ENCODE results near the gene CDC37. TPM values are rescaled to one million over a fixed set of nuclear protein-coding genes. Genes with fewer than 3 reads are reported as not detected.

Gene CDC37
- total RNA-seq, 1 experiment from 2014 or later = 260 TPM

- POLR2A ChIA-PET = interaction anchor here (0.5 to 1.8 kb wide), 3 partner anchors 10 to 132 kb away, joined by 3 to 4 read pairs (median 3); partner anchors contain the start of gene ICAM5
- no peak for ATAC-seq
Measured at GRCh38 chr19:10421240-10422045, 18.1 kb upstream of the CDC37 start.

More at GRCh38 chr19:10421240-10422045, 18.1 kb upstream of the CDC37 start:
- peaks cover 30% of the 10 kb centered on the region for H3K79me2 ChIP-seq (ENCODE audit: insufficient read depth, low read length)
- H3K4me1 ChIP-seq (ENCODE audit: control insufficient read depth in 1 of 2, insufficient read depth in 2 of 2, low read length in 2 of 2) = peaks cover 38 to 77% of the 10 kb centered on the region in 2 experiments
- H2AFZ ChIP-seq (ENCODE audit: low read depth, low read length, poor library complexity, severe bottlenecking) = no peak overlapping the region
- peak overlapping the region; percentile 61 to 70 for H3K4me3 ChIP-seq (replicated peaks in 1 of 2; ENCODE audit: low read depth in 1 of 2, low read length in 2 of 2)
- 0 out of 6 replicates have a peak, but pooled peaks of 1 of the 3 experiments have one; percentile 23 for TF ChIP-seq CTCF (IDR thresholded peaks at IDR 0.05 in 2 of 3, conservative IDR thresholded peaks at IDR 0.05 in 1 of 3; ENCODE audit: borderline replicate concordance in 1 of 3, insufficient read depth in 1 of 3, low read depth in 2 of 3, low read length in 2 of 3)
- no peak for TF ChIP-seq SP1 (IDR thresholded peaks at IDR 0.05; ENCODE audit: low read depth)
- TF ChIP-seq JUND (IDR thresholded peaks at IDR 0.05) = no peak
- H3K36me3 ChIP-seq (ENCODE audit: control insufficient read depth in 1 of 2, insufficient read depth in 2 of 2, low read length in 2 of 2) = no peaks in the 10 kb centered on the region
- H3K4me2 ChIP-seq (ENCODE audit: low read length) = peak overlapping the region; percentile 74
- H3K9me2 ChIP-seq (ENCODE audit: insufficient read depth) = no peaks in the 10 kb centered on the region
- ChIA-PET RAD21 (ENCODE audit: low non-redundant PET in 1 of 2, low total read pairs in 2 of 2, uncharacterized antibody in 2 of 2, unreplicated experiment in 2 of 2) (no interaction called here), CTCF (interaction anchor here (1.1 to 1.2 kb wide), 2 partner anchors 10 to 18 kb away, joined by 4 read pairs; partner anchors contain the start of gene CDC37)
- no peaks in the 10 kb centered on the region for H4K20me1 ChIP-seq (ENCODE audit: insufficient read depth)
- intact Hi-C loops (cut with micrococcal nuclease) = no loop called here
- DNase-seq (ENCODE audit: low read depth, low spot score) = no peak
- peak overlapping the region; percentile 66 for H3K9ac ChIP-seq (ENCODE audit: low read length)
- no TSS peak for BruUV-seq (replicated peaks)
- no peaks in the 10 kb centered on the region for H3K9me3 ChIP-seq (ENCODE audit: control insufficient read depth in 1 of 2, insufficient read depth in 1 of 2, low read depth in 1 of 2, low read length in 2 of 2)
- peak overlapping the region; percentile 80; the same call in 1 of the 2 replicates for H3K27ac ChIP-seq (ENCODE audit: low read depth, low read length)
- no peaks in the 10 kb centered on the region for H3K27me3 ChIP-seq (ENCODE audit: insufficient read depth, low read length)
